ENCODE data around the gene PLCG1. TPM values are rescaled to one million over a fixed set of nuclear protein-coding genes. Genes with fewer than 3 reads are reported as not detected.

The PLCG1 gene
- total RNA-seq, 1 donor from 2014 or later = 96.3 TPM

DNA sequence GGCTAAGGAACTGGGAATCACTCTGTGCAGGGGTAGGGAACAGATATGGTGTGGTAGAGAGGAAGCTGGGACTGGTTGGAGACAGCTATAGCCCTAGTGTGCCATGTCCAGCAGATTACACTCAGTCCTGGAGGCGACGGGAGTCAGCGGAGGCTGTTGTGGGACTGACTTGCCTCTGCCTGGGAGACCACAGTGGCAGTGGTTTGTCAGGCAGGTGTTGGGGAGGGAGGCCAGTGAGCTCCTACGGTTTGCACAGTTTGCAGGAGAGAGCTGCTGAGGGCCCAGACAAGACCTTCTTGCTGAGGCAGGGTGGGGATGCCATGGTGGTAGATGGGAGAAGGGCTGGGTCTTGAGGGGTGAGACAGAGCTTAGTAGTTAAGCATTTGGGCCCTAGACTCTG lies 4.9 kb downstream of the PLCG1 start:
- DNase-seq (ENCODE audit: low spot score) = no peak

DNA sequence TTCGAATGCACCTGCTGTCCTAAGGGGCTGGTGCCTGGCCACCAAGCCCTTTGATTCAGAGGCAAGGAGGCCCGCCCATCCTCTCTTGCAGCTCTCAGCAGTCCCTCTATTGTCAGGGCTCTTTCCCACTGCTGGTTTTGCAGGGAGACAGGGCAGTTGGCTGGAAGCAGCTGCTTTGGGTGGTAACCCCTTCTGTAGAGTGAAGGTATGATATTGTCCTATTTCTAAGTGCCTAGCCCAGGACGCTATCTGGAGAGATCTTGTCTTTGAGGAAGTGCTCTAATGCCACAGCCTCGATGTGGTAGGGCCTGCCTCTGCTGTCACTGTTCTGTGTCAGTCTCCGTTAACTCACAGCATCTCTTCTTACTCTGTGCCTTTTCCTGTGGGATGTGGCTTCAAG lies 5.6 kb downstream of the PLCG1 start:
- no peak for DNase-seq (ENCODE audit: low spot score)

DNA sequence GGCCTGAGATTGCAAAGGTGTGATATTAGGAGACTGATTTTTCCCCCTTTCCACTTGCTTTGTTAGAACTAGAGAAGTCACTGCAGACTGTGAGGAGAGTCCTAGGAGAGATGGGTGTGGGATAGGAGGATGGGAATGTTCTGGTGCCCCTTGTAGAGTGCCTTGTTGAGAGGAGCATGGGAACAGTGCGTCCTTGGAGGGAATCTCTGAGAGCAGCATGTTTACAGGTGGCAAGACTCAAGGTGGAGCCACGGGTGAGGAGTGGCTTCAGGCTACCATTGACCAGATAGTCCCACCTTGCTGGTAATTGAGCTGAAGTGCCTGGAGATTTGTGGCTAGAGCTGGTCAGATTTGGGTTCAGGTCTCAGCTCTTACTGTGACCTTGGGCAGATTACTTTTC lies 6.0 kb downstream of the PLCG1 start:
- DNase-seq (ENCODE audit: low spot score) = no peak

DNA sequence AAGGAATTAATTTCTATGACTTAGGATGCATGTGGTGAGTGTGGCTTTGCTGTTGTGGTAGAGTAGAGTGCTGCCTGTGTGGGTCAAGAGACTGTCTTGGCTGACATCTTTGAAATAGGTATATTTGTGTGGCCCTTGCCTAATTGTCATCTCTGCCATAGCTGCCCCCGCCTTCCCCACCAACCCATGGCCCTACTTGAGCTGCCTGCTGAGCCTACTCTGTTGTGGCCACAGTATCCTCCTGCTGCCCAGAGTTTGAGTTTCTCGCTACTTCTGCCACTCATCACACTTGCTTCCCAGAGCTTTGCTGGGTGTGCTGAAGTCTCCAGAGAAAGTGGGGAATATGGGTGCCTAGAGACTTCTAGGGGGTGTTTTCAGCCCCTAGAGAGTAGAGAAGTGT lies 8.0 kb downstream of the PLCG1 start:
- DNase-seq (ENCODE audit: low spot score) = no peak

DNA sequence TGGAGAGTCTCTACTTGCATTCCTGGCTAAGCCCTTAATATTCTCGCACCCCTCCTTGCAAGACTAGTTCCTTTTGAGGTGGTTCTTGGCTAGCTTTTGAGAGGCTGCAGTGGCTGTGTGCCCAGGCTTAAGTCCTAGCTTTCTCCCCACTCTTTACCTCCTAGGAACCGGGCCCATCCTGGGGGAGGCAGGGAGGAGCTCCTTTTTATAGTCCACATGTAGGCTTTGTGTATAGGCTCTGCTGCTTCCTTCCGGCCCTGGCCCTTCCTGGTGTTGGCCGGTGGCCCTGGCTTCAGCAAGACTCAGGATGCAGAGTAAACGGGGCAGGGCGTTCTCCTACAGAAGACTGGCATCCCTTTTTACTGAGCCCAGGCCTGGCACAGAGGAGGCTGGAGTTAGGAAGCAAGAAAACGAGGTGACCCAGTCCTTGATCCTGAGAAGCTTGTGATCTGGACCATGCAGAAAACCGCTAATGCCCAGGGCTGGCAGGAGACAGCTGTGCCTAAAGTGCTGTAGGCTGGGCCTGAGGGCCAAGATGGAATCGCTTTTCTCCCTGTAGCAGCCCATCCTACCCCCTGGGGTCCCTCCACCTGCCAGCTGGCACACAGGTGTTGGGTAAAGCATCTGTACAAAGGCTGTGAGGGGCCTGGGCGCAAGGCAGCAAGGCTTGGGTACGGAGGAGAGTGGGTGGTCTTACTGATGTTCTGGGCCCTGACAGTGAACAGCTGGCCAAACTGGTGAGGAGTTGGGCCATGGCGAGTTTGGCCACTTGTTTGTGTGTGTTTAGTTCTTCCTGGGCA lies 8.7 kb downstream of the PLCG1 start:
- DNase-seq (ENCODE audit: low spot score) = no peak

DNA sequence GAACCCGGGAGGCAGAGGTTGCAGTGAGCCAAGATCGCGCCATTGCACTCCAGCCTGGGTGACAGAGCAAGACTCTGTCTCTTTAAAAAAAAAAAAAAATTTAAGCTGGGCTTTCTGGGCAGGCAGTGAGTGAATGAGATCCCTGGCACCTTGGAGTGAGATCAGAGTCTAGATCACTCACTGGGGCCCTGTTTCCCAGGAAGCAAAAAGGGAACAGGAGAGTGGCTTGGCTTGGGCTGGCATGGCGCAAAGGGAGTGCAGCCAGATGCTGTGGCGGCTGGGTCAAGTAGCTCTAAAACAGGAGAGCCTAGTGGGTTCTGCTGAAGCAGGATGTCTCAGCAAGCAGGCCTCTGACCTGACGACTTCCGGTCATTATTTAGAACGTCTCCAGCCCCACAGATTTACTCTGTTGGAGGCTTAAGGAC lies 10.4 kb downstream of the PLCG1 start:
- no peak for DNase-seq (ENCODE audit: low spot score)

DNA sequence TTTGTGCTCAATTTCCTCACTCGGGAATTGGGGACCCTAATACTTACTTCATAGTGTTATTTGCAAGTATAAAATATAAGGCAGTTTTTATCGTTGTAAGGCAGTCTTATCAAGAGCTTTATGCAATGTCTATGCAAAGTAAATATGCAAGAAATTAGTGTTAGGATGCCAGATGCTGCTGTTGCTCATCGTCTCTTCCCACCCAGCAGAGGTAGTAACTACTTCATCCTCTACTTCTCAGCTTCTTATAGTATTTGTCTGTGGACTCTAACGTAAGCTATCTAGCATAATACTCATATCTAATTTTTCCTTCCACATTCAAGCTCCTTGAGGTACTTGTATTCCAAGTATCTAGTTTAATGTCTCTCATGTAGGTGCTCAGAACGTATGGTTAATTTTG lies 11.6 kb downstream of the PLCG1 start:
- no peak for DNase-seq (ENCODE audit: low spot score)

DNA sequence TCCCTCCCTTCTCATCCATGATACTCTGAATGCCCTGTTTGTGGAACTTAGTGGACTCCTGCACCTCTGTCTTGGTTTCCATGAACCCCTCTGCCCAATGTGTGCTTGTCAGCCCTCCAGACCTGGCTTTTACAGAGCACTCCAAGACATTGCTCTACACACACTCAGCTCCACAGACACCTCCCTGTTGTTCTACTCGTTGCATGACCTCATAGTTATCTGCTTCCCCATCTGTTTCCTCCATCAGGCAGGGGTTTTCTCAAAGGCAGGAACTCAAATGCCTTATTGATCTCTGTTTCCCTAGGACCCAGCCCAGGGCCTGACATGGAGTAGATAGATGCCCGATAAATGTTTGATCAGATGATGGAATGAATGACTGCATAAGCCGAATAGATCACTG lies 13.3 kb downstream of the PLCG1 start:
- DNase-seq (ENCODE audit: low spot score) = no peak

DNA sequence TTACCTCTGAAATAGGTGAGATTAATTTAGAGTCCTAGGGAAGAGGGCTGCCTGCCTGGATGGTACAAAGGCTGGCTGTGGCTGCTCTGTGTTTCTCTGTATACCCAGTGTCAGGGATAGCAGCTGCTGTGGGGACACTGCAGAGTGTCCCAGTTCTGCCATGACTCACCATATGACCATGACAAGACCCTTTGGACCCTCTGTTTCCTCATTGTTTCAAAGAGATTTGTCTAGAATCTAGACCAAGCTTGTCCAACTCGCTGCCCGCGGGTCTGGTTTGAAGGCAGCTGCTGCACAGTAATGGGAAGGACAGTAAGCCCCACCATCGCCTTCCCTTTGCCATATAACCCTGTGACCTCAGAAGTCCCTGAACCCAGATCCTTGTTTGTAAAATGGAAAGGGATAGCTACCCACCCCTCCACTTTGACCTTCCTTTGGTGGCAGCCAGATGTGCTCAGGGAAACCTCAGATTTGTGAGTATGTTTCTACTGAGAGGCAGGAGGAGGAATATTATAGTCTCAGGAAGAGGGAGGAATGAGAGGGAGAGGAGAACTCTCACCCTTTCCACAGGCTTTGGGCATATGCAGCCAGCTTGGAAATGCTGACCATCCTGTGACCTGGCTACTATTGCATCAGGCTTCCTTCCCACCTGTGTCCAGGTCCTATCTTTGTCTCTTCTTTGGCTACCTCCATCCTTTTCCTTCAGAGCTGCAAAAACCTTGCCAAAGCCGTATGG lies 14.0 kb downstream of the PLCG1 start:
- no peak for DNase-seq (ENCODE audit: low spot score)

DNA sequence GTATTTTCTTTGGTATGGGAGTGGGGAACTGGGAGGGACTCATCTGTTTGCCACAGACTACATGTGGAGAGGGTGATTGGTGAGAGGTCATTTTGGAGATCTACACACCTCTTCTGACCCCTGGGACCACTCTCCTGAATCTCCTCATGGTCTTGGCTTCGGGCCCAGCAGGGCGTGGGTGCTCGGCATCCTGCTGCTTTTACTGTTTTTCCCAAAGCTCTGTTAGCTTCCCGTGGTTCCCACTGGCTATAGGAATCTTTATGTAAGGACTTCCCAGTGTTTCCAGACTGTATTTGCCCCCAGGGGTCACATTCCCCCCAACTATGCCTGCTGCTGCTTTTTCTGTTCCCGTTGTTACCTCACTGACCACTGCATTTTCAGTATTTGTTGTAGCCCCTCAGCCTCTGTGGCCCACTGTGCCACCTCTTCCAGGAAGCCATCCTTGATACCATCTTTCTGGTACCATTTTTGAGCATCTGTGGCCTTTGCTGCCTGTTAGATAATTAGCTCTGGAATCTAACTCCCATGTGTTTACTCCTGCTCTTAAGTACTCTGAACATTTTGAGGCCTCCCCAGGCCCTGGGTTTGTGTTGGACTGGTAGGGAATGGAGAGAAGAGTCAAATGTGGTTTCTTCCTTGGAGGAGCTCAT lies 14.9 kb downstream of the PLCG1 start:
- no peak for DNase-seq (ENCODE audit: low spot score)

DNA sequence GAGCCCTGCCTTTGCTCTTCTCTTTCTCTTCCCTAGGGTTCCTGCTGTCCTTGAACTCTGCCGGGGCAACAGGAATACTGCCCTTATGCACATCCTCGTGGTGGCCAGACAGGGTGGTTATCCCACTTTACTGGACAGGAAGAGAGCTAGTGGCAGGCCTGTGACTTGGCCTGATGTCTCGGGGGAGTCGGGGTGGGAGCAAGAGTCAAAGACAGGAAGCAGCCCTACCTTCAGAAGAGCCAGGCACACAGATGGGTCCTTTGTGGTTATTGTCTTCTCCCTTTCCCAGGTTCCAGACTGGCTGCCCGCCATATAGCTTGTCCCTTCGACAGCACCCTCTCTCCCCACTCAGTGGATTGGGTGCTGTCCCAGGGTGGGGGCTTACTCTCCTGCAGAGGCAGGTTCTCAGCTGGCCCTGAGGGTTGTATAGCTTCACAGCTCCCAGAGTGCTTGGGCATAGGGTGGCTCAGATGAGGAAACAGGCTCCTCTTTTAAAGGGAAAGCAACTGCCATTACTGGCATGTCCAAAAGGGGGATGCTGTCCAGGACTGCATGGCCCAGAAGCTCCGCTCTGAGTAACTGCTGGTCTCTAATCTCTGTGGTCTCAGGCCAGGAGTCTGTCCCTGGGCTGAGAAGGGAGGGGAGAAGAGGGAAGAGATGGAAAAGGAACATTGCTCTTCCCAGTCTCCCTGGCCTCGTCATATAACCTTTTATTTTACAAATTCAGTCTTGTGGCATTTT lies 17.3 kb downstream of the PLCG1 start:
- no peak for DNase-seq (ENCODE audit: low spot score)

DNA sequence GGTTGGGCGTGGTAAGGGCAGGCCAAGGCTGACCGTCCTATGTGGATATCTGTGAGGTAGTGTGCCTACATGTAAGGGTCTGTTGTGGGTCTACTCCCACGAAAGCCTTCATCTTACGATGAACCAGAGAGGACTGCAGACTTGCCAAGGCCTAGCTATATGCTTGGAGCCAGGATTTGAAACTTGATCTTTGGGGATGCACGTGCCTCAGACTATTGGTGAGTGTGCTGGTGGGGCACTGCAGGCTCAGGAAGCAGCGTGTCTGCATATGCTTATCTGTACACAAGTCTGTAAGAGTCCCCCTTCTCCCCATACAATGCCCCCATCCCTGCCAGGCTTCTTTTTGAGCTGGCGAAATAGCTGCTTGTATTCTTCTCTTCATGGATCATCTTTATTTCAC lies 17.9 kb downstream of the PLCG1 start:
- no peak for DNase-seq (ENCODE audit: low spot score)

DNA sequence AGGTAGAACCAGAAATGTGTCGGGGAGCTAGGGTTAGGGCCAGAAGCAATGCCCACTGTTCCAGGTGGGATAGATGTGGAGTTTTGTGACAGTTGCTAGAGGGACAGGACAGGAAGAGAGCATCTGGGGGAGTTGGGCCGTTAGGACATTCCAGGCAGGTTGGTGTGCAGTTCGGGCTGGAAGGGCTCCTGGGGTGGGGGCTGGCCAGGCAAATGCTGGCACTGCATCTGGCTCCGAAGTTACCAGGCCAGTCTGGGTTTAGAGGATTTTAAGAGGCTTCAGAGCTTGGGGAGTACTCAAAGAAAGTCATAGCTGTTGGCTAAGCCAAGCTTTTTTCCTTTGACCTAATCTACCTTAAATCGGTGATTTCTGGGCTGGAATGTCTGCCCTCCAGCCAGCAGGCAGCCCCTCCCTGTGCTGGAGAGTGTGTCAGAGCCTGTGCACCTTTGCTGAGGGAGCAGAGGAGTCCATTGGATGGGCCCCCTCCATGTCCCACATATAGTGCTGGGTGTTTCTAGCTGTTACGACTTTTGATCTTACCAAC lies 20.8 kb downstream of the PLCG1 start:
- DNase-seq (ENCODE audit: low spot score) = no peak

DNA sequence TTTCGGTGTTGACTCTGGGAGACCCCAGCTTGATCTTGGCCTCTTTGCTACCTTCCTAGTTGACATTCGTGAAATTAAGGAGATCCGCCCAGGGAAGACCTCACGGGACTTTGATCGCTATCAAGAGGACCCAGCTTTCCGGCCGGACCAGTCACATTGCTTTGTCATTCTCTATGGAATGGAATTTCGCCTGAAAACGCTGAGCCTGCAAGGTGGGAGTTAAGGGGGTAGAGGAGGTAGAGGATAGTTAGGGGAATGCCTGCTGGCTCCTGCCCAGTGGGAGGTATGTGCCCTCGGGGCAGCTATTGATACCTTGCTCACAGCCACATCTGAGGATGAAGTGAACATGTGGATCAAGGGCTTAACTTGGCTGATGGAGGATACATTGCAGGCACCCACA lies 22.2 kb downstream of the PLCG1 start:
- no peak for DNase-seq (ENCODE audit: low spot score)

DNA sequence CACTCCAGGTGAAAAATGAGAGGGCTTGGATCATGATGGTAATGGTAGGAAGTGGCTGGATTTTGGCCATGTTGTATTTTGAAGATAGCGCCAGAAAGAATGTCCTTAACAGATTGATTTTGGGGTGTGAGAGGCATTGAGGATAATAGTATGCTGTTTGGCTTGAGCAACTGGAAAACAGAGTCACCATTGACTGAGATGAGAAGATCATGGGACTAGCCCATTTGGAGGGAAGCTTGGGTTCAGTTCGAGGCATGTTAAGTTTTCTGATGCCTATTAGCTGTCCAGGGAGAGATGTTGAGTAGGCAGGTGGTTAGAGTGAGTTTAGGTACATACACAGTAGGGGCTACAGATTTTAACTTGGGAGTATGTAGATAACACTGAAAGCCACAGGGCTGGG lies 23.3 kb downstream of the PLCG1 start:
- no peak for DNase-seq (ENCODE audit: low spot score)

DNA sequence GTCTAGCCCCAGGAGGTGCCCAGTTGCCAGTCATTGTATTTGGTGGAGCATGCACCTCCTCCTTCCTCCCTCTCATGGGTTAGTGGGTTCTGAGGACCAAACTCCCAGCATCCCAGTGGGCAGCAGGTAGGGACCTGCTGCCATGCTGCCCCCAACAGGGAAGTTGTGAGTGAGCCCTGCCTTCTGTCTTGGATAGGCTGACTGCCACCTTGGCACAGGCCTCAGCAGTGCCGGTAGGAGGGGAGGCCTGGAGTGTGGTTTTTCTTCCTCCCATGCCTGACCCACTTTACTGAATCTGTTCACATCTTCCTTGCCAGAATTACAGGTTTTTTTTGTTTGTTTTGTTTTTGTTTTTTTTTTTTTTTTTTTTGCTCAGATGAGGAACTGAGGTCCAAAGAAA lies 24.5 kb downstream of the PLCG1 start:
- no peak for DNase-seq (ENCODE audit: low spot score)

DNA sequence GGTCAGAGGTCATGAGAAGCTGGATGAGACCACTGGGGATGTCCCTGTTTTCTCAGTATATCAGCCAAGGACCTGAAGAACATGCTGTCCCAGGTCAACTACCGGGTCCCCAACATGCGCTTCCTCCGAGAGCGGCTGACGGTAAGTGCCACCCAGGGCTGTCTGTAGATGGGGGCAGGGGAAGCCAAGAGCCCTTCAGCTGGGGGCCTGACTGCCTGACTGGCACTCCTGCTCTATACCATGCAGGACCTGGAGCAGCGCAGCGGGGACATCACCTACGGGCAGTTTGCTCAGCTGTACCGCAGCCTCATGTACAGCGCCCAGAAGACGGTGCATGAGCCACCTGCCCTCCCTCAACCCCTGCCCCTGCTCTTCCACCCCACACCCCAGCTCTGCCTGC lies 25.1 kb downstream of the PLCG1 start:
- no peak for DNase-seq (ENCODE audit: low spot score)

DNA sequence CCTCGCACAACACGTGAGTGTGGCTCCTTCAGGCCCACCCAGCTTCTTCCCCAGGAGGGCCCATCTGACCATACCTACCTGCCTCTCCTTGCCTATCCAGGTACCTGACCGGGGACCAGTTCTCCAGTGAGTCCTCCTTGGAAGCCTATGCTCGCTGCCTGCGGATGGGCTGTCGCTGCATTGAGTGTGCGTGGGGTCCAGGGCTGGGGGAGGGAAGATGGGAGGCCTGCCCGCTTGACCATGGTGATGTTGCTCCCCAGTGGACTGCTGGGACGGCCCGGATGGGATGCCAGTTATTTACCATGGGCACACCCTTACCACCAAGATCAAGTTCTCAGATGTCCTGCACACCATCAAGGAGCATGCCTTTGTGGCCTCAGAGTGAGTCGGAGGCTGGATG lies 26.5 kb downstream of the PLCG1 start:
- no peak for DNase-seq (ENCODE audit: low spot score)

DNA sequence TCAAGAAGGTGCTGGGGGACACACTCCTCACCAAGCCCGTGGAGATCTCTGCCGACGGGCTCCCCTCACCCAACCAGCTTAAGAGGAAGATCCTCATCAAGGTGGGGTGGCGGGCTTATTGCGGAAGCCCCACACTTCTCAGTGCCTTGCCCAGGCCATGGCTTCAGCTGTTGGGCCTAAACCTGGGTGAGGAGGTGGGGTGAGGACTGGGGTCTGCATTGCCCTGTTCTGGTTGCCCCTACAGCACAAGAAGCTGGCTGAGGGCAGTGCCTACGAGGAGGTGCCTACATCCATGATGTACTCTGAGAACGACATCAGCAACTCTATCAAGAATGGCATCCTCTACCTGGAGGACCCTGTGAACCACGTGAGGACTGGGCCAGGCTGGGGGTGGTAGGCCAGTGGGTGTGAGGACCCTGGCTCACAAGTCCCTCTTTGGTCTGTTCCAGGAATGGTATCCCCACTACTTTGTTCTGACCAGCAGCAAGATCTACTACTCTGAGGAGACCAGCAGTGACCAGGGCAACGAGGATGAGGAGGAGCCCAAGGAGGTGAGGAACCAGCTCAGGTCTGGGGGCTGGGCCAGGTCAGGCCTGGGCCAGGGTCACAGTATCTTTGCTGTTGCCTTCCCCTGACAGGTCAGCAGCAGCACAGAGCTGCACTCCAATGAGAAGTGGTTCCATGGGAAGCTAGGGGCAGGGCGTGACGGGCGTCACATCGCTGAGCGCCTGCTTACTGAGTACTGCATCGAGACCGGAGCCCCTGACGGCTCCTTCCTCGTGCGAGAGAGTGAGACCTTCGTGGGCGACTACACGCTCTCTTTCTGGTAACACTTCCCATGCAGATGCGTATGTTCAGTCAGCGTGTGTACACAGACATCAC lies 27.9 kb downstream of the PLCG1 start:
- no peak for DNase-seq (ENCODE audit: low spot score)

DNA sequence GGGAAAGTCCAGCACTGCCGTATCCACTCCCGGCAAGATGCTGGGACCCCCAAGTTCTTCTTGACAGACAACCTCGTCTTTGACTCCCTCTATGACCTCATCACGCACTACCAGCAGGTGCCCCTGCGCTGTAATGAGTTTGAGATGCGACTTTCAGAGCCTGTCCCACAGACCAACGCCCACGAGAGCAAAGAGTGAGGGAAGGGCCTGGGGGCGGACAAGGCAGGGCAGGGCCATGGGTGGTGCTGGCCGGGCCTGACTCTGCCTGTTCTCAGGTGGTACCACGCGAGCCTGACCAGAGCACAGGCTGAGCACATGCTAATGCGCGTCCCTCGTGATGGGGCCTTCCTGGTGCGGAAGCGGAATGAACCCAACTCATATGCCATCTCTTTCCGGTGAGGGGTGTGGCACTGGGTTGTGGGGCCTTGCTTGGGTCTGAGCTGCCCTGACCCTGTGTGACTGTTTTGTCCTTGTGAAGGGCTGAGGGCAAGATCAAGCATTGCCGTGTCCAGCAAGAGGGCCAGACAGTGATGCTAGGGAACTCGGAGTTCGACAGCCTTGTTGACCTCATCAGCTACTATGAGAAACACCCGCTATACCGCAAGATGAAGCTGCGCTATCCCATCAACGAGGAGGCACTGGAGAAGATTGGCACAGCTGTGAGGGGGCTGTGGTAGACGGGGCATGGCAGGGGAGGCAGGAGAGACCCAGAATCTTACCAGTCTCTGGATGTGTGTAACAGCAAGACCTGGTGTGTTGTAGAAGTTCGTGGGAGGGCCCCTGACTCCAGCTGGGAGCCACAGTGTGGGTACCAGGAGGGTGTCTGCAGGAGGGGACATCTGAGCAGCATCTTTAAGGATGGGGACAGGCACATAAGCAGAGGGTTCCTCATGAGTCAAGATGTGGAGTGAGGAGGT lies 29.1 kb downstream of the PLCG1 start:
- no peak for DNase-seq (ENCODE audit: low spot score)
